GM12891 (cell line): ENCODE results near the gene PAX7.

Source experiments
- DNase-seq: peaks from one replicate; pipeline ENCODE4 v3.0.0; 2011; ENCODE audit warnings: low spot score; ENCODE audit not compliant: insufficient read length
- FAIRE-seq: peaks from 2 replicates; lab custom pipeline; 2011; peaks lifted over from hg19 to GRCh38; lab: Jason Lieb, UNC
- PAX5 ChIP-seq: IDR thresholded peaks from 2 replicates; pipeline ENCODE4 v1.6.1; 2011; ENCODE audit warnings: low read length, moderate library complexity, mild to moderate bottlenecking; ENCODE audit not compliant: insufficient read depth, severe bottlenecking
- POLR2A ChIP-seq: IDR thresholded peaks from 2 replicates; pipeline ENCODE4 v1.6.1; 2011; ENCODE audit warnings: low read depth, low read length, control low read depth
- POLR2AphosphoS5 ChIP-seq: IDR thresholded peaks from 2 replicates; pipeline ENCODE4 v1.6.1; 2011; ENCODE audit warnings: low read depth, low read length, control low read depth
- POU2F2 ChIP-seq: IDR thresholded peaks from 2 replicates; pipeline ENCODE4 v1.6.1; 2011; ENCODE audit warnings: low read depth, mild to moderate bottlenecking, control low read depth, low read length, moderate library complexity
- SPI1 ChIP-seq: IDR thresholded peaks from 2 replicates; pipeline ENCODE4 v1.6.1; 2011; ENCODE audit warnings: low read depth, low read length, control low read depth
- TAF1 ChIP-seq: IDR thresholded peaks from 2 replicates; pipeline ENCODE4 v1.6.1; 2011; ENCODE audit warnings: low read depth, low read length, control low read depth

PAX7 gene

DNA sequence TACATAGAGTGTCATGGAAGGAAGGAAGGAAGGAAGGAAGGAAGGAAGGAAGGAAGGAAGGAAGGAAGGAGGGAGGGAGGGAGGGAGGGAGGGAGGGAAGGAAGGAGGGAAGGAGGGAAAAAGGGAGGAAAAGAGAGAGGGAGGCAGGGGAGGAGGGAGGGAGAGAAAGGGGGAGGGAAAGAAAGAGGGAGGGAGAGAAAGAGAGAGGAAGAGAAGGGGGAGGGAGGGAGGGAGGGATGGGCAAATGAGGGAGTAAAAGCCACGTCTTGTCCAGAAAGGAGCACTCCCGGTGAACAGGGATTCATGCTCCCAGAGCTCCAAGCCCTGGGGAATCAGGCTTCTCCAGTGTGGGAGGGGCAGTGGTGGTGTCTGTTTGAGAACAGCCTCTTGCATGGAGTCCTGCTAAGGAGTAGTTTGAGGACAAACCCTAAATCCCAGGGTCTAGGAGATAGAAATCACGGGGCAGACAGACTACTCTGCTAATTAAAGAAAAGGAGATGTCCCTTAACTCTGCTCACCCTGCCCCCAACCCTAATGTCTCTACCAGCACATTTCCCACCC lies 157.3 kb downstream of the PAX7 start:
- TF ChIP-seq SPI1 (no peak), POLR2AphosphoS5 (no peak), TAF1 (no peak), POU2F2 (no peak), PAX5 (no peak), POLR2A (no peak)
- DNase-seq (no peak), FAIRE-seq (no peak)

GRCh38 chr1:18789246-18789645 lies 158.6 kb downstream of the PAX7 start:
- DNase-seq (no peak), FAIRE-seq (no peak)
- no peak for TF ChIP-seq POLR2A
- no peak for TF ChIP-seq POLR2AphosphoS5
- TF ChIP-seq TAF1 = no peak
- TF ChIP-seq PAX5 = no peak
- no peak for TF ChIP-seq SPI1
- TF ChIP-seq POU2F2 = no peak

DNA sequence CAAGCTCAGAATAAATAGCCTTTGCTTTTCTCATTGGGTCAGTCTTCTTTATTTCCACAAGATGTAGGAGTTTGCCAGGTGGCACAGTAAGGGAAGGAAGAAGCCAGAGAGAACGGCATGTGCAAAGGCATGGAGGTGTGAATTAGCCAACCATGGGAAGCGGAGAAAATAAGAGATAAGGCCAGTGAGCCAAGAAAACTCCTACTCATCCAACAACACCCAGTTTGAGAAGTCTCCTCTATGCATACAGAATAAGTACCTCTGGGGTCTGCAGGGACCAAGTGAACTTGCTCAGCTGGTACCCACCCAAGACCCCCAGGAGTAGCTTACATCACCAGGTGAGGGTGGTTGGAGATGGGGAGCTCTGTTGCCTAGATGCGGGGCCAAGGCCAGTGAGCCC lies 162.1 kb downstream of the PAX7 start:
- no peak for FAIRE-seq
- TF ChIP-seq POLR2AphosphoS5 (no peak), TAF1 (no peak), PAX5 (no peak), SPI1 (no peak), POLR2A (no peak), POU2F2 (no peak)
- DNase-seq = no peak

- DNase-seq = no peak
- no peak for TF ChIP-seq POU2F2
- TF ChIP-seq TAF1 = no peak
- no peak for TF ChIP-seq POLR2A
- TF ChIP-seq PAX5 = no peak
- no peak for TF ChIP-seq SPI1
- TF ChIP-seq POLR2AphosphoS5 = no peak
- FAIRE-seq = no peak
Measured at GRCh38 chr1:18793164-18793563, 162.5 kb downstream of the PAX7 start.

DNA sequence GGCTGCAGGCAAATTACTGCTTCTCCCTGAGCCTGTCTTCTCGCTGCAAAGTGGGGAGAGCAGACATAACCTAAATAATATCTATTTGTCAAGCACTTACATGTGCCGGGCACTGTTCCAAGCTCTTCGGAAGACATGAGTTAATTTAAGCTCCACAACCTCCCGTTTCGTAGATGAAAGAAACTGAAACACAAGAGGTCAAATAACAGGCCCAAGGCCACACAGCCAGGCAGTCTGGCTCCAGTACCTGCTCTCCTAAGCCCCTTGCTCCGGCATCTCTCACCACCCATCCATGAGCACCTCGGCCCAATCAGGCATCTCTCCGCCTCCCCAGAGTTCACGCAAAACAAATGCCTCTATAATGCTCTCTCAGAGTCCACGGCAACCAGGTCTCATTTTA lies 163.4 kb downstream of the PAX7 start:
- no peak for TF ChIP-seq TAF1
- TF ChIP-seq SPI1 = no peak
- TF ChIP-seq POLR2A = no peak
- no peak for TF ChIP-seq PAX5
- TF ChIP-seq POU2F2 = no peak
- no peak for TF ChIP-seq POLR2AphosphoS5
- FAIRE-seq (no peak), DNase-seq (no peak)

GRCh38 chr1:18794561-18794960 lies 163.9 kb downstream of the PAX7 start:
- no peak for DNase-seq

GRCh38 chr1:18795002-18795689 lies 164.5 kb downstream of the PAX7 start:
- no peak for TF ChIP-seq PAX5
- TF ChIP-seq POLR2AphosphoS5 = no peak
- TF ChIP-seq POLR2A = no peak
- TF ChIP-seq TAF1 = no peak
- no peak for TF ChIP-seq SPI1
- TF ChIP-seq POU2F2 = no peak
- no peak for DNase-seq
- FAIRE-seq = no peak

More at GRCh38 chr1:18794561-18794960, 163.9 kb downstream of the PAX7 start:
- TF ChIP-seq PAX5 (no peak), SPI1 (no peak), POU2F2 (no peak), POLR2A (no peak), POLR2AphosphoS5 (no peak), TAF1 (no peak)
- FAIRE-seq = no peak

GRCh38 chr1:18796950-18797349 lies 166.3 kb downstream of the PAX7 start:
- no peak for FAIRE-seq
- TF ChIP-seq POLR2A (no peak), POU2F2 (no peak), PAX5 (no peak), POLR2AphosphoS5 (no peak), SPI1 (no peak), TAF1 (no peak)

More at GRCh38 chr1:18796950-18797349, 166.3 kb downstream of the PAX7 start:
- DNase-seq = no peak
